CD4-positive, CD25-positive, alpha-beta regulatory T cell (primary cell): ENCODE measurements around the gene AP5S1. TPM values are rescaled to one million over a fixed set of nuclear protein-coding genes. Genes with fewer than 3 reads are reported as not detected.
"Not testable (repeated sequence)": the region's sequence is repeated elsewhere in the genome, so short reads cannot be mapped to it uniquely, and the experiment has no call there.

Source experiments
- ATAC-seq, 2 donors: fragments of 150-1000 bp; cut with Tn5 transposase; one replicate each; pipeline ENCODE4 v1.10.0; 2021; ENCODE audit warnings: low read depth in 2 of 2, moderate number of reproducible peaks in 2 of 2, moderate library complexity in 1 of 2
- DNase-seq, 3 donors: peaks; one replicate each; pipeline versions ENCODE4 v3.0.0 to v3.0.0-alpha.2; 2012 to 2022; ENCODE audit warnings: mixed read lengths in 1 of 3
- H3K27ac ChIP-seq: one replicate; pipeline ENCODE4 v1.7.0; 2013; ENCODE audit warnings: mild to moderate bottlenecking, low read length; ENCODE audit not compliant: insufficient read depth, poor library complexity, severe bottlenecking
- H3K27me3 ChIP-seq: one replicate; pipeline ENCODE4 v1.7.0; 2013; ENCODE audit warnings: low read length; ENCODE audit not compliant: control insufficient read depth, insufficient read depth
- H3K36me3 ChIP-seq: one replicate; pipeline ENCODE4 v1.7.0; 2013; ENCODE audit warnings: mild to moderate bottlenecking, low read length, moderate library complexity; ENCODE audit not compliant: control insufficient read depth, insufficient read depth
- H3K4me1 ChIP-seq: 2 replicates; pipeline ENCODE4 v1.7.0; 2013; ENCODE audit warnings: mild to moderate bottlenecking, low read length; ENCODE audit not compliant: insufficient read depth, control insufficient read depth, poor library complexity, severe bottlenecking
- H3K4me3 ChIP-seq: one replicate; pipeline ENCODE4 v1.7.0; 2013; ENCODE audit warnings: low read depth, mild to moderate bottlenecking, low read length, moderate library complexity
- H3K9me3 ChIP-seq, 2 experiments: 1 replicate in 1 of 2; 2 replicates in 1 of 2; pipeline ENCODE4 v1.7.0; 2013; ENCODE audit warnings: low read length in 2 of 2, mild to moderate bottlenecking in 1 of 2, moderate library complexity in 1 of 2; ENCODE audit not compliant: control insufficient read depth in 2 of 2
- H3K27ac Mint-ChIP-seq, 3 donors: one replicate each; pipeline ENCODE4 v1.8.0; 2020 to 2022; ENCODE audit warnings: mild to moderate bottlenecking in 3 of 3, mixed read lengths in 3 of 3, moderate library complexity in 2 of 3
- H3K27me3 Mint-ChIP-seq: one replicate; pipeline ENCODE4 v1.8.0; 2022; ENCODE audit warnings: mild to moderate bottlenecking, mixed read lengths
- H3K36me3 Mint-ChIP-seq: one replicate; pipeline ENCODE4 v1.8.0; 2020; ENCODE audit warnings: mixed read lengths
- H3K4me1 Mint-ChIP-seq, 4 donors: one replicate each; pipeline ENCODE4 v1.8.0; 2020 to 2022; ENCODE audit warnings: mixed read lengths in 4 of 4, mild to moderate bottlenecking in 1 of 4
- H3K4me3 Mint-ChIP-seq, 4 donors: one replicate each; pipeline ENCODE4 v1.8.0; 2020 to 2022; ENCODE audit warnings: mild to moderate bottlenecking in 4 of 4, mixed read lengths in 4 of 4, moderate library complexity in 3 of 4
- H3K9me3 Mint-ChIP-seq, 7 donors: one replicate each; pipeline ENCODE4 v1.8.0; 2020 to 2022; ENCODE audit warnings: mixed read lengths in 7 of 7, mild to moderate bottlenecking in 3 of 7, moderate library complexity in 2 of 7
- polyA plus RNA-seq, 4 donors: library from polyadenylated mRNA; unstranded; fragments of 300-500 nt; fragmentation: Illumina TruSeq; gene quantifications; one replicate each; pipeline ENCODE4 v1.2.3, GENCODE V29; 2021
- total RNA-seq: library from RNA; stranded (reverse); gene quantifications from one replicate; pipeline ENCODE4 v1.2.3, GENCODE V29; 2022

Gene AP5S1
- total and polyA plus RNA-seq, 5 donors from 2014 or later, result 10.5 to 22.2 (median 19.5) TPM

DNA sequence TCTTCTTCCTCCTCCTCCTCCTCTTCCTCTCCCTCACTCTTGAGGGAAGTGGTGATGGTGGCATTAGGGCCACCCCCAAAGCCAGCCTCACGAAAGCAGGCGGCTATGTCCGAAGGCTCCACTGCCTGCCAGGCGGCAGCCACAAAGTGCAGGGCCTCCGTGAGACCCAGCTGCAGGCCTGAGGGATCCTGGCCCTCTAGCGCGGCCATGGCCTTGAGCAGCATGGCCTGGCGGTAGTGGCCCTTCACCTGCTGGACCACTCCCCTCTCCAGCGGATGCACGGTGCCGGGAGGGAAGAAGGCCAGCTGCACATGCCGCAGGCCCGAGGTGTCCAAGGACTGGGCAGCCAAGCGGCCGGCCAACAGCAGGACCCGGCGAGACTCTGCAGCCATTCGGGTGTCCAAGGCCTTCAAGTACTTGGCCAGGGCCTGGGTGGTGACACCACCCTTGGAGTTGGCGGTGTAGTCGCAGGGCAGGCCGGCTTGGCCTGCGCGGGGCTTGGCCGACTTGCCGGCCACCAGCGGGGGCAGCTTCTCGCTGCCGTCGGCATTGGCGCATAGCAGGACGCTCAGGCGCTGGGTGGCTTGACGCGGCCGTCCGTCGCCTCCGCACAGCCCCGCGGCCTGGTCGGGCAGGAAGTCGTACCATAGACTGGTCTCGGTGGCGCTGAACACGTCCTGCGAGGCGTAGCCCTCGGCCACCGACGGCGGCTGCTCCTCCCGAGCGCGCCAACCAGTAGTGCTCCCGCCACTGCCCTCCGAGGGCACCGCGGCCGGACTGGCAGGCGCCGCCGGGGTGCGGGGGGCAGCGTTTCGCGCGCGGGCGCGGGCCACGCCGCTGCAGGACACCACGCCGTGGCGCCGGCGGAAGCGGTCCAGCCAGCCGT, 34.9 kb upstream of the AP5S1 start:
- no peaks in the 10 kb centered on the region for H3K27me3 ChIP-seq
- H3K4me3 Mint-ChIP-seq, result peak overlapping the region in 2 of 4 donors; percentile 19 to 84
- H3K9me3 ChIP-seq, result no peaks in the 10 kb centered on the region
- H3K4me1 ChIP-seq, result peaks cover 34% of the 10 kb centered on the region
- H3K36me3 Mint-ChIP-seq, result no peaks in the 10 kb centered on the region
- ATAC-seq, result no peak
- H3K36me3 ChIP-seq, result no peaks in the 10 kb centered on the region
- DNase-seq, result no peak
- H3K4me3 ChIP-seq, result no peak overlapping the region
- no peaks in the 10 kb centered on the region for H3K9me3 Mint-ChIP-seq
- peaks cover 14 to 63% (median 33%) of the 10 kb centered on the region in 4 donors for H3K4me1 Mint-ChIP-seq
- no peak overlapping the region for H3K27ac ChIP-seq
- H3K27me3 Mint-ChIP-seq, result peaks cover 6% of the 10 kb centered on the region
- no peak overlapping the region for H3K27ac Mint-ChIP-seq

DNA sequence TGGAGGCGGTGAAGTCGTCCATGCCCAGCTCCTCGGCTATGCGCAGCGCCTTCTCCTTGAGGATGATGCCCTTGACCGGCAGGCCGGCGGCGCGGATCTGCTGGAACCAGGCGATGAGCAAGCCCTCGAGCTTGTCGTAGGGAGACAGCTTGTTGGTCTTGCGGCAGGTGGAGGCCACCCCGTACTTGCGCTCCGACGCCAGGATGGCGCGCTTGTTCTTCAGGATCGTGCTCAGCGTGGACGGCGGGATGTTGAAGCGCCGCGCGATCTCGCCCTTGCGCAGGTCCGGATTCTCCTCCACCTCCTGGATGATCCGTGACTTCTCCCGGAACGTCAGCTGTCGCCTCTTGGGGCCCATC, 34.2 kb upstream of the AP5S1 start:
- peak overlapping the region; percentile 32 for H3K4me3 ChIP-seq
- peak; percentile 29 to 74 (median 47) for DNase-seq
- peak overlapping the region in 2 of 3 donors; percentile 59 to 88 for H3K27ac Mint-ChIP-seq
- peaks cover 6% of the 10 kb centered on the region for H3K27me3 Mint-ChIP-seq
- peaks cover 28% of the 10 kb centered on the region for H3K4me1 ChIP-seq
- H3K27ac ChIP-seq, result peak overlapping the region; percentile 47
- ATAC-seq, result peak; percentile 12 to 16
- H3K9me3 ChIP-seq, result no peaks in the 10 kb centered on the region
- H3K27me3 ChIP-seq, result no peaks in the 10 kb centered on the region
- H3K36me3 ChIP-seq, result no peaks in the 10 kb centered on the region
- peaks cover 14 to 58% (median 29%) of the 10 kb centered on the region in 4 donors for H3K4me1 Mint-ChIP-seq
- peak overlapping the region; percentile 74 to 85 (median 84) for H3K4me3 Mint-ChIP-seq
- no peaks in the 10 kb centered on the region for H3K9me3 Mint-ChIP-seq
- H3K36me3 Mint-ChIP-seq, result no peaks in the 10 kb centered on the region

DNA sequence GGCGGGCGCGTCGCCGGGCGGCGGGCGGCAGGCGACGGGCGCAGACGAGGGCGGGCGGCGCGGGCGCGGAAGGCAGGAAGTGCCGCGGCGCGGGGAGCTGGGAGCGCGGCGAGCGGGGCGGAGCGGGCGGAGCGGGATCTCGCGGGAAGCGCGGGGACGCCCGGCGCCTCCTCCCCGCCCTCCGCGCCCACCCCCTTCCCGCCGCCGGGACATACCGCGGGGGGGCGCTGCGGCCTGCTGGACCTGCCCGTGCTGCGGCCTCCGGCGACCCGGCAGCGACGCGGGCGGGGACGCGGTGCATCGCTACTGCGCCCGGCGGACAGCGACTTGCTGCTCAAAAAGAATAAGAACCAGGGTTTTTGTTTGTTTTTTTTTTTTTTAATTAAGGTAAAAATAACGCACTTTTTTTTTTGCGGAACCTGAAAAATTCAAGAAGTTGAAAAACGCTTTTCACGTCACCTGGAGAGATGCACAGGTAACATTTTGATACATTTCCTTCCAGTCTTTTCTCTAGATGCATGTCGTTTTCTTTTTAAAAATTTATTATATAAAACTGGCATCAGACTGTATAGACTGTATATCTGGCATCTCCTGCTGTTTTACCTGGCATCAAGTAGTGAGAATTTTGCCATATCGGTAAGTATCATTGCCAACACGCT, 33.6 kb upstream of the AP5S1 start, which contains the start of gene CENPB:
Gene CENPB, minus strand, starts transcription at position 76 of the 659 bp plus-strand sequence. CDS start 257 bp downstream, outside the sequence.
- no peaks in the 10 kb centered on the region for H3K9me3 ChIP-seq
- peak within 1 kb of the TSS; percentile 55 for H3K27ac ChIP-seq
- no peaks in the 10 kb centered on the region for H3K27me3 Mint-ChIP-seq
- H3K27me3 ChIP-seq, result no peaks in the 10 kb centered on the region
- peak within 1 kb of the TSS; percentile 87 for H3K4me3 ChIP-seq
- no peaks in the 10 kb centered on the region for H3K36me3 Mint-ChIP-seq
- peaks cover 13 to 51% (median 25%) of the 10 kb centered on the region in 4 donors for H3K4me1 Mint-ChIP-seq
- H3K4me3 Mint-ChIP-seq, result peak within 1 kb of the TSS; percentile 85 to 89 (median 86)
- H3K9me3 Mint-ChIP-seq, result no peaks in the 10 kb centered on the region
- DNase-seq, result peak; percentile 84 to 90 (median 88)
- H3K27ac Mint-ChIP-seq, result peak within 1 kb of the TSS; percentile 59 to 95 (median 75)
- H3K4me1 ChIP-seq, result peaks cover 23% of the 10 kb centered on the region
- H3K36me3 ChIP-seq, result no peaks in the 10 kb centered on the region
- peak; percentile 88 to 90 for ATAC-seq

DNA sequence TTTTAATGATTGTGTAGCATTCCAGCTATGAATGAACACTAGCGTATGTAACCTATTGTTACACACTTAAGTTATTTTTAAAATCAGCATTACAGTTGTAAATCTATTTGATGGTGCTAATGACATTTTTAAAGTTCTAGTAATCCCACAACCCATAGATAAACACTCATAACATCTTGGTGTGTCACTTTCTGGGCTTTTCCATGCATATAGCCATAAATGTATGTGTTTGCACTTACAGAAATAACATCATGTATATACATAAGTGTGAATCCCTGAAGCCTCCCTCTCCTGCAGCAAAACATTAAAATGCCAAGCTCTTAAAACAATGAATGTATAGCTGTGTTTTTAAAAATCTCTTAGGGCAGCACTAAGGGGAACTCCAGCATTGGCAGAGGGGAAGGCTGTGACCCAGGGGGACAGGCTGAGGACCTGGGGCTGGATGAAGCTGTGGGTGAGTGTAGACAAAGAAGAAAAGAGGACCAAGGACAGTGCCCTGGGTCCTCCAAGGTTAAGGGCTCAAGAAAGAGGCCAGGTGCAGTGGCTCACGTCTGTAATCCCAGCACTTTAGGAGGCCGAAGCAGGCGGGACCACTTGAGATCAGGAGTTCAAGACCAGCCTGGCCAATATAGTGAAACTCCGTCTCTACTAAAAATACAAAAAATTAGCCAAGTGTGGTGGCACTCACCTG, 32.9 kb upstream of the AP5S1 start:
- peaks cover 23% of the 10 kb centered on the region for H3K4me1 ChIP-seq
- Mint-ChIP-seq H3K36me3 (no peaks in the 10 kb centered on the region), H3K4me3 (peak overlapping the region; percentile 80 to 89 (median 84)), H3K9me3 (no peaks in the 10 kb centered on the region), H3K4me1 (peaks cover 9 to 46% (median 23%) of the 10 kb centered on the region in 4 donors), H3K27me3 (no peaks in the 10 kb centered on the region), H3K27ac (peak overlapping the region; percentile 20 to 95 (median 75))
- peak overlapping the region; percentile 55 for H3K27ac ChIP-seq
- H3K36me3 ChIP-seq, result no peaks in the 10 kb centered on the region
- H3K27me3 ChIP-seq, result no peaks in the 10 kb centered on the region
- no peaks in the 10 kb centered on the region for H3K9me3 ChIP-seq
- peak overlapping the region; percentile 87 for H3K4me3 ChIP-seq
- DNase-seq (no peak), ATAC-seq (no peak)

DNA sequence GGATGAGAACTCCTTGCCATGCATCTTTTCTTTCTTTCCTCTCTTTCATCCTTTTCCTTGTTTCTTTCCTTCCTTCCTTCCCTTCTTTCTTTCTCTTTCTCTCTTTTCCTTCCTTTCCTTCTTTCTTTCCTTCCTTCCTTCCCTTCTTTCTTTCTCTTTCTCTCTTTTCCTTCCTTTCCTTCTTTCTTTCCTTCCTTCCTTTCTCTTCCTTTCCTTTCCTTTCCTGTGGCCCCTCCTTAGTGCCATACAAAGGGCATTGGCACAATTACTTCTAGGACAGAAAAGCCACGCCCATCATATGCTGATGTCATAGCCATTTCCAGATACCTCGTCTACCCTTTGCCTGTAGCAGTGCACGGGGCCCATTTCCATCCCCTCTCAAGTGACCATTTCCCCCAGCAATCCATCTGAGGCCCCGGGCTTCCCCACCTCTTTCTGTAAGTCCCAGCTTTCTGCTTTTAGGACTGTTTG, 31.6 kb upstream of the AP5S1 start:
- ATAC-seq, result no peak
- peaks cover 9 to 36% (median 19%) of the 10 kb centered on the region in 4 donors for H3K4me1 Mint-ChIP-seq
- no peak overlapping the region for H3K4me3 ChIP-seq
- DNase-seq, result no peak
- peaks cover 23% of the 10 kb centered on the region for H3K4me1 ChIP-seq
- no peaks in the 10 kb centered on the region for H3K9me3 Mint-ChIP-seq
- H3K27ac Mint-ChIP-seq, result peak overlapping the region; percentile 35 to 98 (median 92)
- H3K27me3 Mint-ChIP-seq, result no peaks in the 10 kb centered on the region
- peak overlapping the region; percentile 73 to 87 (median 79) for H3K4me3 Mint-ChIP-seq
- no peak overlapping the region for H3K27ac ChIP-seq
- H3K9me3 ChIP-seq, result no peaks in the 10 kb centered on the region
- H3K36me3 Mint-ChIP-seq, result no peaks in the 10 kb centered on the region
- H3K27me3 ChIP-seq, result no peaks in the 10 kb centered on the region
- H3K36me3 ChIP-seq, result no peaks in the 10 kb centered on the region

DNA sequence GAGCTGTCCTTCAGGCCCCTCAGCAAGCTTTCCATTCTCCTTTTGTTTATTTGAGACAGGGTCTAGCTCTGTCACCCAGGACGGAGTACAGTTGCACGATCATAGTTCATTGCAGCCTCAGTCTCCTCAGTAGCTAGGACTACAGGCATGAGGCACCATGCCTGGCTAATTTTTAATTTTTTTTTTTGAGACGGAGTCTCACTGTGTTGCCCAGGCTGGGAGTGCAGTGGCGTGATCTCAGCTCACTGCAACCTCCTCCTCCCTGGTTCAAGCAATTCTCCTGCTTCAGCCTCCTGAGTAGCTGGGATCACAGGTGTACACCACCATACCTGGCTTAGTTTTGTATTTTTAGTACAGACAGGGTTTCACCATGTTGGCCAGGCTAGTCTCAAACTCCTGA, 31.1 kb upstream of the AP5S1 start:
- H3K4me3 ChIP-seq, DNase-seq, H3K9me3 ChIP-seq, H3K27ac ChIP-seq, ATAC-seq, H3K9me3 Mint-ChIP-seq, H3K27me3 ChIP-seq, H3K36me3 Mint-ChIP-seq, H3K27me3 Mint-ChIP-seq, H3K36me3 ChIP-seq: not testable (repeated sequence)
- H3K4me1 Mint-ChIP-seq, result peaks cover 9 to 35% (median 19%) of the 10 kb centered on the region in 4 donors
- H3K4me3 Mint-ChIP-seq, result peak overlapping the region in 2 of 4 donors; percentile 79 to 87
- peaks cover 23% of the 10 kb centered on the region for H3K4me1 ChIP-seq
- H3K27ac Mint-ChIP-seq, result peak overlapping the region; percentile 35 to 92 (median 76)

DNA sequence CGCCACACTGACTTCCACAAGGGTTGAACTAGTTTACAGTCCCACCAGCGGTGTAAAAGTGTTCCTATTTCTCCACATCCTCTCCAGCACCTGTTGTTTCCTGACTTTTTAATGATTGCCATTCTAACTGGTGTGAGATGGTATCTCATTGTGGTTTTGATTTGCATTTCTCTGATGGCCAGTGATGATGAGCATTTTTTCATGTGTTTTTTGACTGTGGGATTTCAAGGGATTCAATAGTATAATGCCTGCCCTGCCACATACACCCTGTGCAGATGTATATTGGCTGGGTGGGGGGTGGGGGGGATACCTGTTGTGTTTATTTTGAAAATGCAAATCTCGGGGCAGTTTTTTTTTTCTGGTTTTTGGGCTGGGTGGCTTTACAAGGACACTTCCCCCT, 26.2 kb upstream of the AP5S1 start:
- Mint-ChIP-seq H3K4me3 (peak overlapping the region in 2 of 4 donors; percentile 21 to 74), H3K4me1 (peaks cover 7 to 28% (median 22%) of the 10 kb centered on the region in 4 donors), H3K36me3 (peaks cover 21% of the 10 kb centered on the region), H3K27ac (peak overlapping the region in 2 of 3 donors; percentile 20 to 23)
- not testable (repeated sequence) for ATAC-seq, H3K9me3 ChIP-seq, DNase-seq, H3K36me3 ChIP-seq, H3K9me3 Mint-ChIP-seq, H3K27me3 ChIP-seq, H3K27me3 Mint-ChIP-seq, H3K27ac ChIP-seq, H3K4me3 ChIP-seq
- H3K4me1 ChIP-seq, result peaks cover 32% of the 10 kb centered on the region
